Measurements from ENCODE around the gene CTCFL.

DNA sequence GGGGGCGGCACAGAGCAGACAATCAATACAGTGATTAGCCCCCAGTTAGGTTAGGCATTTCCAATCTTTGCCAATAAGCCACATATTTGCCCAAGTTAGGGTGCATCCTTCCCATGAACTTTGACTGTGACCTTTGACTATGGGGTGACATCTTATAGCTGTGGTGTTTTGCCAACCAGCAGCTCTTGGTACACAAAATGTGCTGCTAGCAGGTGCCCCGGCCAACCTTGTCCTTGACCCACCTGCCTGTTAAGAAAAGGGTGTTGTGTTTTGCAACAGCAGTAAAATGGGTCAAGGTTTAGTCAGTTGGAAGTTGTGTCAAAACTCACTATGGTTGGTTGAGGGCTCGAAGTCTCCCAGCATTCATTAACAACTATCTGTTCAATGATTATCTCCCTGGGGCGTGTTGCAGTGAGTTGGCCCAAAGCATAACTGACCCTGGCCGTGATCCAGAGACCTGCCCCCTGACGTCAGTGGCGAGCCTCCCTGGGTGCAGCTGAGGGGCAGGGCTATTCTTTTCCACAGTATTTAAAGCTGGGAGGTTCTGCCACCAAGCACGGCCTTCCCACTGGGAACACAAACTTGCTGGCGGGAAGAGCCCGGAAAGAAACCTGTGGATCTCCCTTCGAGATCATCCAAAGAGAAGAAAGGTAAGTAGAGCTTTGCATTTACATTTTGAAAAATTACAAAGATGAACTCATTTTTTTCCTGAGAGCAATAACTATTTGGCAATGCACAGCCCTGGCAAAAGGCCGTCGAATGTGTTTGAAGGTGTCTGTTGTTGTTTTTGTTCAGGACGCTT lies 35.8 kb upstream of the CTCFL start, which contains the start of gene PCK1:
- TF ChIP-seq, protein P1, sequence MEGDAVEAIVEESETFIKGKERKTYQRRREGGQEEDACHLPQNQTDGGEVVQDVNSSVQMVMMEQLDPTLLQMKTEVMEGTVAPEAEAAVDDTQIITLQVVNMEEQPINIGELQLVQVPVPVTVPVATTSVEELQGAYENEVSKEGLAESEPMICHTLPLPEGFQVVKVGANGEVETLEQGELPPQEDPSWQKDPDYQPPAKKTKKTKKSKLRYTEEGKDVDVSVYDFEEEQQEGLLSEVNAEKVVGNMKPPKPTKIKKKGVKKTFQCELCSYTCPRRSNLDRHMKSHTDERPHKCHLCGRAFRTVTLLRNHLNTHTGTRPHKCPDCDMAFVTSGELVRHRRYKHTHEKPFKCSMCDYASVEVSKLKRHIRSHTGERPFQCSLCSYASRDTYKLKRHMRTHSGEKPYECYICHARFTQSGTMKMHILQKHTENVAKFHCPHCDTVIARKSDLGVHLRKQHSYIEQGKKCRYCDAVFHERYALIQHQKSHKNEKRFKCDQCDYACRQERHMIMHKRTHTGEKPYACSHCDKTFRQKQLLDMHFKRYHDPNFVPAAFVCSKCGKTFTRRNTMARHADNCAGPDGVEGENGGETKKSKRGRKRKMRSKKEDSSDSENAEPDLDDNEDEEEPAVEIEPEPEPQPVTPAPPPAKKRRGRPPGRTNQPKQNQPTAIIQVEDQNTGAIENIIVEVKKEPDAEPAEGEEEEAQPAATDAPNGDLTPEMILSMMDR (IDR thresholded peaks at IDR 0.05; ENCODE audit: poor library complexity, severe bottlenecking), result no peak
- no peak for TF ChIP-seq EP300 (conservative IDR thresholded peaks at IDR 0.05; ENCODE audit: poor library complexity, severe bottlenecking)
- TF ChIP-seq, protein P2, sequence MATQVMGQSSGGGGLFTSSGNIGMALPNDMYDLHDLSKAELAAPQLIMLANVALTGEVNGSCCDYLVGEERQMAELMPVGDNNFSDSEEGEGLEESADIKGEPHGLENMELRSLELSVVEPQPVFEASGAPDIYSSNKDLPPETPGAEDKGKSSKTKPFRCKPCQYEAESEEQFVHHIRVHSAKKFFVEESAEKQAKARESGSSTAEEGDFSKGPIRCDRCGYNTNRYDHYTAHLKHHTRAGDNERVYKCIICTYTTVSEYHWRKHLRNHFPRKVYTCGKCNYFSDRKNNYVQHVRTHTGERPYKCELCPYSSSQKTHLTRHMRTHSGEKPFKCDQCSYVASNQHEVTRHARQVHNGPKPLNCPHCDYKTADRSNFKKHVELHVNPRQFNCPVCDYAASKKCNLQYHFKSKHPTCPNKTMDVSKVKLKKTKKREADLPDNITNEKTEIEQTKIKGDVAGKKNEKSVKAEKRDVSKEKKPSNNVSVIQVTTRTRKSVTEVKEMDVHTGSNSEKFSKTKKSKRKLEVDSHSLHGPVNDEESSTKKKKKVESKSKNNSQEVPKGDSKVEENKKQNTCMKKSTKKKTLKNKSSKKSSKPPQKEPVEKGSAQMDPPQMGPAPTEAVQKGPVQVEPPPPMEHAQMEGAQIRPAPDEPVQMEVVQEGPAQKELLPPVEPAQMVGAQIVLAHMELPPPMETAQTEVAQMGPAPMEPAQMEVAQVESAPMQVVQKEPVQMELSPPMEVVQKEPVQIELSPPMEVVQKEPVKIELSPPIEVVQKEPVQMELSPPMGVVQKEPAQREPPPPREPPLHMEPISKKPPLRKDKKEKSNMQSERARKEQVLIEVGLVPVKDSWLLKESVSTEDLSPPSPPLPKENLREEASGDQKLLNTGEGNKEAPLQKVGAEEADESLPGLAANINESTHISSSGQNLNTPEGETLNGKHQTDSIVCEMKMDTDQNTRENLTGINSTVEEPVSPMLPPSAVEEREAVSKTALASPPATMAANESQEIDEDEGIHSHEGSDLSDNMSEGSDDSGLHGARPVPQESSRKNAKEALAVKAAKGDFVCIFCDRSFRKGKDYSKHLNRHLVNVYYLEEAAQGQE (IDR thresholded peaks at IDR 0.05; ENCODE audit: borderline replicate concordance), result no peak
- TF ChIP-seq SMC3 (conservative IDR thresholded peaks at IDR 0.05; ENCODE audit: poor library complexity), result no peak
- no peak for TF ChIP-seq EZH2 (IDR thresholded peaks at IDR 0.05; ENCODE audit: borderline replicate concordance, insufficient read depth, low read length, poor library complexity, severe bottlenecking)
- no peak for TF ChIP-seq RAD21 (conservative IDR thresholded peaks at IDR 0.05)
- TF ChIP-seq POLR2AphosphoS5 (IDR thresholded peaks at IDR 0.05), result no peak
- TF ChIP-seq TAF1 (IDR thresholded peaks at IDR 0.05; ENCODE audit: low read depth), result no peak

All from neural cell (in vitro differentiated cells).